ENCODE measurements around the gene CDH6. TPM values are rescaled to one million over a fixed set of nuclear protein-coding genes. Genes with fewer than 3 reads are reported as not detected.

Gene CDH6
- total RNA-seq, 1 experiment from 2014 or later, result 0.12 TPM

- H3K9me3 ChIP-seq (ENCODE audit: control insufficient read depth in 1 of 2, insufficient read depth in 1 of 2, low read depth in 1 of 2, low read length in 2 of 2), result no peaks in the 10 kb centered on the region
- DNase-seq (ENCODE audit: low read depth, low spot score), result no peak
- H2AFZ ChIP-seq (ENCODE audit: low read depth, low read length, poor library complexity, severe bottlenecking), result no peak overlapping the region
- no peak overlapping the region for H3K4me3 ChIP-seq (replicated peaks in 1 of 2; ENCODE audit: low read depth in 1 of 2, low read length in 2 of 2)
- no peaks in the 10 kb centered on the region for H3K9me2 ChIP-seq (ENCODE audit: insufficient read depth)
- H3K9ac ChIP-seq (ENCODE audit: low read length), result no peak overlapping the region
- no peak for ATAC-seq
- ChIA-PET CTCF (interaction anchor here (3.3 kb wide), 1 partner anchor 10 kb away, joined by 11 read pairs; no protein-coding TSS in a partner anchor), RAD21 (ENCODE audit: low non-redundant PET in 1 of 2, low total read pairs in 2 of 2, uncharacterized antibody in 2 of 2, unreplicated experiment in 2 of 2) (no interaction called here), POLR2A (no interaction called here)
- H3K79me2 ChIP-seq (ENCODE audit: insufficient read depth, low read length), result no peaks in the 10 kb centered on the region
- no TSS peak for BruUV-seq (replicated peaks)
- intact Hi-C loops (cut with micrococcal nuclease), result no loop called here
- H3K4me2 ChIP-seq (ENCODE audit: low read length), result no peak overlapping the region
- H4K20me1 ChIP-seq (ENCODE audit: insufficient read depth), result no peaks in the 10 kb centered on the region
- no peak overlapping the region for H3K27ac ChIP-seq (ENCODE audit: low read depth, low read length)
- TF ChIP-seq EGR1 (IDR thresholded peaks at IDR 0.05; ENCODE audit: low read depth) (no peak), REST (IDR thresholded peaks at IDR 0.05; ENCODE audit: low read depth) (no peak), FOSL1 (IDR thresholded peaks at IDR 0.05; ENCODE audit: low read depth) (no peak)
- H3K27me3 ChIP-seq (ENCODE audit: insufficient read depth, low read length), result no peaks in the 10 kb centered on the region
- no peaks in the 10 kb centered on the region for H3K4me1 ChIP-seq (ENCODE audit: control insufficient read depth in 1 of 2, insufficient read depth in 2 of 2, low read length in 2 of 2)
- no peaks in the 10 kb centered on the region for H3K36me3 ChIP-seq (ENCODE audit: control insufficient read depth in 1 of 2, insufficient read depth in 2 of 2, low read length in 2 of 2)
These were observed 86.7 kb downstream of the CDH6 start for GRCh38 chr5:31280210-31280609.

- no peak overlapping the region for H3K4me3 ChIP-seq (replicated peaks in 1 of 2; ENCODE audit: low read depth in 1 of 2, low read length in 2 of 2)
- no peaks in the 10 kb centered on the region for H3K27me3 ChIP-seq (ENCODE audit: insufficient read depth, low read length)
- no peak overlapping the region for H3K9ac ChIP-seq (ENCODE audit: low read length)
- H3K9me3 ChIP-seq (ENCODE audit: control insufficient read depth in 1 of 2, insufficient read depth in 1 of 2, low read depth in 1 of 2, low read length in 2 of 2), result no peaks in the 10 kb centered on the region
- no peaks in the 10 kb centered on the region for H3K9me2 ChIP-seq (ENCODE audit: insufficient read depth)
- no peak for DNase-seq (ENCODE audit: low read depth, low spot score)
- no peak overlapping the region for H2AFZ ChIP-seq (ENCODE audit: low read depth, low read length, poor library complexity, severe bottlenecking)
- no peaks in the 10 kb centered on the region for H3K79me2 ChIP-seq (ENCODE audit: insufficient read depth, low read length)
- H3K4me2 ChIP-seq (ENCODE audit: low read length), result no peak overlapping the region
- H3K27ac ChIP-seq (ENCODE audit: low read depth, low read length), result no peak overlapping the region
- no peak for ATAC-seq
- intact Hi-C loops (cut with micrococcal nuclease), result no loop called here
- CTCF ChIA-PET, result no interaction called here
- POLR2A ChIA-PET, result no interaction called here
- H3K4me1 ChIP-seq (ENCODE audit: control insufficient read depth in 1 of 2, insufficient read depth in 2 of 2, low read length in 2 of 2), result no peaks in the 10 kb centered on the region
- RAD21 ChIA-PET (ENCODE audit: low non-redundant PET in 1 of 2, low total read pairs in 2 of 2, uncharacterized antibody in 2 of 2, unreplicated experiment in 2 of 2), result no interaction called here
- H3K36me3 ChIP-seq (ENCODE audit: control insufficient read depth in 1 of 2, insufficient read depth in 2 of 2, low read length in 2 of 2), result no peaks in the 10 kb centered on the region
- BruUV-seq (replicated peaks), result no TSS peak
- H4K20me1 ChIP-seq (ENCODE audit: insufficient read depth), result no peaks in the 10 kb centered on the region
- TF ChIP-seq CTCF (IDR thresholded peaks at IDR 0.05 in 2 of 3, conservative IDR thresholded peaks at IDR 0.05 in 1 of 3; ENCODE audit: borderline replicate concordance in 1 of 3, insufficient read depth in 1 of 3, low read depth in 2 of 3, low read length in 2 of 3) (no peak), POLR2AphosphoS5 (IDR thresholded peaks at IDR 0.05; ENCODE audit: low read depth, low read length) (no peak), FOSL1 (IDR thresholded peaks at IDR 0.05; ENCODE audit: low read depth) (no peak), ZBTB33 (IDR thresholded peaks at IDR 0.05; ENCODE audit: extremely low read depth, insufficient replicate concordance, low read length) (no peak), CBX3 (IDR thresholded peaks at IDR 0.05; ENCODE audit: low read depth) (no peak), JUND (IDR thresholded peaks at IDR 0.05) (no peak)
These were observed 89.8 kb downstream of the CDH6 start for GRCh38 chr5:31283326-31283725.
